ENCODE results near the gene USP20.

- TF ChIP-seq, protein P1, sequence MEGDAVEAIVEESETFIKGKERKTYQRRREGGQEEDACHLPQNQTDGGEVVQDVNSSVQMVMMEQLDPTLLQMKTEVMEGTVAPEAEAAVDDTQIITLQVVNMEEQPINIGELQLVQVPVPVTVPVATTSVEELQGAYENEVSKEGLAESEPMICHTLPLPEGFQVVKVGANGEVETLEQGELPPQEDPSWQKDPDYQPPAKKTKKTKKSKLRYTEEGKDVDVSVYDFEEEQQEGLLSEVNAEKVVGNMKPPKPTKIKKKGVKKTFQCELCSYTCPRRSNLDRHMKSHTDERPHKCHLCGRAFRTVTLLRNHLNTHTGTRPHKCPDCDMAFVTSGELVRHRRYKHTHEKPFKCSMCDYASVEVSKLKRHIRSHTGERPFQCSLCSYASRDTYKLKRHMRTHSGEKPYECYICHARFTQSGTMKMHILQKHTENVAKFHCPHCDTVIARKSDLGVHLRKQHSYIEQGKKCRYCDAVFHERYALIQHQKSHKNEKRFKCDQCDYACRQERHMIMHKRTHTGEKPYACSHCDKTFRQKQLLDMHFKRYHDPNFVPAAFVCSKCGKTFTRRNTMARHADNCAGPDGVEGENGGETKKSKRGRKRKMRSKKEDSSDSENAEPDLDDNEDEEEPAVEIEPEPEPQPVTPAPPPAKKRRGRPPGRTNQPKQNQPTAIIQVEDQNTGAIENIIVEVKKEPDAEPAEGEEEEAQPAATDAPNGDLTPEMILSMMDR (IDR thresholded peaks at IDR 0.05 in 2 of 3, conservative IDR thresholded peaks at IDR 0.05 in 1 of 3; ENCODE audit: control insufficient read depth in 2 of 3, extremely low read depth in 1 of 3, insufficient read depth in 1 of 3, low read depth in 3 of 3, low read length in 3 of 3), result no peak
- no peak for TF ChIP-seq TCF7 (IDR thresholded peaks at IDR 0.05; ENCODE audit: borderline replicate concordance)
- TF ChIP-seq NR2C1 (IDR thresholded peaks at IDR 0.05), result no peak
- no peak for TF ChIP-seq GABPA (IDR thresholded peaks at IDR 0.05; ENCODE audit: low read depth)
- TF ChIP-seq, protein P2, sequence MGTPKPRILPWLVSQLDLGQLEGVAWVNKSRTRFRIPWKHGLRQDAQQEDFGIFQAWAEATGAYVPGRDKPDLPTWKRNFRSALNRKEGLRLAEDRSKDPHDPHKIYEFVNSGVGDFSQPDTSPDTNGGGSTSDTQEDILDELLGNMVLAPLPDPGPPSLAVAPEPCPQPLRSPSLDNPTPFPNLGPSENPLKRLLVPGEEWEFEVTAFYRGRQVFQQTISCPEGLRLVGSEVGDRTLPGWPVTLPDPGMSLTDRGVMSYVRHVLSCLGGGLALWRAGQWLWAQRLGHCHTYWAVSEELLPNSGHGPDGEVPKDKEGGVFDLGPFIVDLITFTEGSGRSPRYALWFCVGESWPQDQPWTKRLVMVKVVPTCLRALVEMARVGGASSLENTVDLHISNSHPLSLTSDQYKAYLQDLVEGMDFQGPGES (IDR thresholded peaks at IDR 0.05), result no peak
- peak; percentile 72; the same call in 1 of the 2 replicates for TF ChIP-seq POLR2A (IDR thresholded peaks at IDR 0.05; ENCODE audit: low read depth, low read length)
- no peak for TF ChIP-seq POU2F2 (IDR thresholded peaks at IDR 0.05; ENCODE audit: borderline replicate concordance, low read depth, low read length)
- TF ChIP-seq, protein P3, sequence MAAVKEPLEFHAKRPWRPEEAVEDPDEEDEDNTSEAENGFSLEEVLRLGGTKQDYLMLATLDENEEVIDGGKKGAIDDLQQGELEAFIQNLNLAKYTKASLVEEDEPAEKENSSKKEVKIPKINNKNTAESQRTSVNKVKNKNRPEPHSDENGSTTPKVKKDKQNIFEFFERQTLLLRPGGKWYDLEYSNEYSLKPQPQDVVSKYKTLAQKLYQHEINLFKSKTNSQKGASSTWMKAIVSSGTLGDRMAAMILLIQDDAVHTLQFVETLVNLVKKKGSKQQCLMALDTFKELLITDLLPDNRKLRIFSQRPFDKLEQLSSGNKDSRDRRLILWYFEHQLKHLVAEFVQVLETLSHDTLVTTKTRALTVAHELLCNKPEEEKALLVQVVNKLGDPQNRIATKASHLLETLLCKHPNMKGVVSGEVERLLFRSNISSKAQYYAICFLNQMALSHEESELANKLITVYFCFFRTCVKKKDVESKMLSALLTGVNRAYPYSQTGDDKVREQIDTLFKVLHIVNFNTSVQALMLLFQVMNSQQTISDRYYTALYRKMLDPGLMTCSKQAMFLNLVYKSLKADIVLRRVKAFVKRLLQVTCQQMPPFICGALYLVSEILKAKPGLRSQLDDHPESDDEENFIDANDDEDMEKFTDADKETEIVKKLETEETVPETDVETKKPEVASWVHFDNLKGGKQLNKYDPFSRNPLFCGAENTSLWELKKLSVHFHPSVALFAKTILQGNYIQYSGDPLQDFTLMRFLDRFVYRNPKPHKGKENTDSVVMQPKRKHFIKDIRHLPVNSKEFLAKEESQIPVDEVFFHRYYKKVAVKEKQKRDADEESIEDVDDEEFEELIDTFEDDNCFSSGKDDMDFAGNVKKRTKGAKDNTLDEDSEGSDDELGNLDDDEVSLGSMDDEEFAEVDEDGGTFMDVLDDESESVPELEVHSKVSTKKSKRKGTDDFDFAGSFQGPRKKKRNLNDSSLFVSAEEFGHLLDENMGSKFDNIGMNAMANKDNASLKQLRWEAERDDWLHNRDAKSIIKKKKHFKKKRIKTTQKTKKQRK (IDR thresholded peaks at IDR 0.05; ENCODE audit: low read depth, low read length), result no peak
- TF ChIP-seq, protein P4, sequence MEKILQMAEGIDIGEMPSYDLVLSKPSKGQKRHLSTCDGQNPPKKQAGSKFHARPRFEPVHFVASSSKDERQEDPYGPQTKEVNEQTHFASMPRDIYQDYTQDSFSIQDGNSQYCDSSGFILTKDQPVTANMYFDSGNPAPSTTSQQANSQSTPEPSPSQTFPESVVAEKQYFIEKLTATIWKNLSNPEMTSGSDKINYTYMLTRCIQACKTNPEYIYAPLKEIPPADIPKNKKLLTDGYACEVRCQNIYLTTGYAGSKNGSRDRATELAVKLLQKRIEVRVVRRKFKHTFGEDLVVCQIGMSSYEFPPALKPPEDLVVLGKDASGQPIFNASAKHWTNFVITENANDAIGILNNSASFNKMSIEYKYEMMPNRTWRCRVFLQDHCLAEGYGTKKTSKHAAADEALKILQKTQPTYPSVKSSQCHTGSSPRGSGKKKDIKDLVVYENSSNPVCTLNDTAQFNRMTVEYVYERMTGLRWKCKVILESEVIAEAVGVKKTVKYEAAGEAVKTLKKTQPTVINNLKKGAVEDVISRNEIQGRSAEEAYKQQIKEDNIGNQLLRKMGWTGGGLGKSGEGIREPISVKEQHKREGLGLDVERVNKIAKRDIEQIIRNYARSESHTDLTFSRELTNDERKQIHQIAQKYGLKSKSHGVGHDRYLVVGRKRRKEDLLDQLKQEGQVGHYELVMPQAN (conservative IDR thresholded peaks at IDR 0.05), result no peak
- TF ChIP-seq LARP7 (IDR thresholded peaks at IDR 0.05), result peak; percentile 58
- TF ChIP-seq POLR2AphosphoS5 (IDR thresholded peaks at IDR 0.05; ENCODE audit: low read length), result no peak; the same call in 1 of the 2 replicates
- no peak for TF ChIP-seq MTA2 (IDR thresholded peaks at IDR 0.05; ENCODE audit: low read depth)
- TF ChIP-seq EZH2 (IDR thresholded peaks at IDR 0.05; ENCODE audit: borderline replicate concordance, control insufficient read depth, low read depth, low read length), result no peak
- no peak for TF ChIP-seq IKZF1 (conservative IDR thresholded peaks at IDR 0.05)
Measured at GRCh38 chr9:129889941-129890717, 54.9 kb downstream of the USP20 start.
